Measurements from ENCODE around the gene USP32. TPM values are rescaled to one million over a fixed set of nuclear protein-coding genes. Genes with fewer than 3 reads are reported as not detected.

USP32 gene
- total and polyA plus RNA-seq, 2 donors (not counting 1 experiment from before 2014, with no cell fraction given): 7.7 to 48.8 TPM

GRCh38 chr17:60332574-60332973 is 59.4 kb downstream of the USP32 start:
- Histone ChIP-seq H3K27ac (ENCODE audit: low read length in 2 of 2) (no peak overlapping the region), H3K9me3 (ENCODE audit: control extremely low read depth in 1 of 3, control insufficient read depth in 2 of 3, insufficient read depth in 1 of 3, low read length in 2 of 3) (peaks cover 0 to 12% (median 6%) of the 10 kb centered on the region in 3 donors), H3K27me3 (replicated peaks in 1 of 4; ENCODE audit: control extremely low read depth in 1 of 4, control insufficient read depth in 3 of 4, insufficient read depth in 4 of 4, low read length in 3 of 4) (no peaks in the 10 kb centered on the region), H3K4me1 (ENCODE audit: control insufficient read depth in 2 of 2, insufficient read depth in 2 of 2, low read length in 2 of 2) (no peaks in the 10 kb centered on the region), H2AFZ (ENCODE audit: insufficient read depth, low read depth, low read length, poor library complexity, severe bottlenecking) (no peak overlapping the region), H4K20me1 (ENCODE audit: control insufficient read depth, insufficient read depth, low read length, poor library complexity, severe bottlenecking) (peaks cover 8% of the 10 kb centered on the region), H3K4me3 (ENCODE audit: control extremely low read depth in 1 of 5, extremely low read depth in 1 of 5, insufficient read depth in 1 of 5, low read depth in 2 of 5, low read length in 4 of 5) (no peak overlapping the region), H3K9ac (ENCODE audit: low read length) (no peak overlapping the region), H3K79me2 (ENCODE audit: control insufficient read depth, insufficient read depth, low read length) (peaks cover 34% of the 10 kb centered on the region), H3K4me2 (replicated peaks; ENCODE audit: low read depth, low read length, poor library complexity, severe bottlenecking) (no peak overlapping the region), H3K36me3 (replicated peaks in 1 of 2; ENCODE audit: control extremely low read depth in 1 of 2, control insufficient read depth in 1 of 2, extremely low read depth in 1 of 2, insufficient read depth in 2 of 2, low read length in 1 of 2) (peaks cover 3 to 9% of the 10 kb centered on the region in 2 experiments)
- ChIA-PET POLR2A (no interaction called here), CTCF (no interaction called here)
- H3K4me3 Mint-ChIP-seq: no peak overlapping the region
- DNase-seq (no peak), ATAC-seq (ENCODE audit: low read depth) (no peak)
- H3K9me3 Mint-ChIP-seq (ENCODE audit: insufficient read depth): no peaks in the 10 kb centered on the region
- intact Hi-C loops (cut with micrococcal nuclease): no loop called here
- no peak overlapping the region for H3K27ac Mint-ChIP-seq
- peaks cover 1% of the 10 kb centered on the region for H3K4me1 Mint-ChIP-seq
- H3K27me3 Mint-ChIP-seq: no peaks in the 10 kb centered on the region
- 100% methylated on average over 1 of the region's 2 CpGs for WGBS (ENCODE audit: insufficient coverage)
- TF ChIP-seq CTCF (IDR thresholded peaks at IDR 0.05) (no peak), EZH2 (IDR thresholded peaks at IDR 0.05; ENCODE audit: borderline replicate concordance, insufficient read depth, low read depth, low read length, poor library complexity, severe bottlenecking) (no peak)

- H4K20me1 ChIP-seq (ENCODE audit: control insufficient read depth, insufficient read depth, low read length, poor library complexity, severe bottlenecking): no peaks in the 10 kb centered on the region
- DNase-seq (no peak), ATAC-seq (ENCODE audit: low read depth) (no peak)
- no CpG with 5 or more reads among the region's 1 CpG for whole genome bisulfite sequencing (ENCODE audit: insufficient coverage)
- H3K9me3 ChIP-seq (ENCODE audit: control extremely low read depth in 1 of 3, control insufficient read depth in 2 of 3, insufficient read depth in 1 of 3, low read length in 2 of 3): peaks cover 0 to 12% (median 6%) of the 10 kb centered on the region in 3 donors
- no peaks in the 10 kb centered on the region for H3K4me1 ChIP-seq (ENCODE audit: control insufficient read depth in 2 of 2, insufficient read depth in 2 of 2, low read length in 2 of 2)
- Mint-ChIP-seq H3K27ac (no peak overlapping the region), H3K4me1 (peaks cover 3% of the 10 kb centered on the region), H3K27me3 (no peaks in the 10 kb centered on the region), H3K4me3 (no peak overlapping the region), H3K9me3 (ENCODE audit: insufficient read depth) (no peaks in the 10 kb centered on the region)
- H3K4me2 ChIP-seq (replicated peaks; ENCODE audit: low read depth, low read length, poor library complexity, severe bottlenecking): no peak overlapping the region
- H3K79me2 ChIP-seq (ENCODE audit: control insufficient read depth, insufficient read depth, low read length): peaks cover 34% of the 10 kb centered on the region
- TF ChIP-seq CTCF (IDR thresholded peaks at IDR 0.05) (no peak), EZH2 (IDR thresholded peaks at IDR 0.05; ENCODE audit: borderline replicate concordance, insufficient read depth, low read depth, low read length, poor library complexity, severe bottlenecking) (no peak)
- peaks cover 0 to 9% of the 10 kb centered on the region in 2 experiments for H3K36me3 ChIP-seq (replicated peaks in 1 of 2; ENCODE audit: control extremely low read depth in 1 of 2, control insufficient read depth in 1 of 2, extremely low read depth in 1 of 2, insufficient read depth in 2 of 2, low read length in 1 of 2)
- ChIA-PET POLR2A (no interaction called here), CTCF (interaction anchor here (0.7 to 1.0 kb wide), 2 partner anchors 9 to 104 kb away, joined by 3 to 5 read pairs; no protein-coding TSS in a partner anchor)
- no peak overlapping the region for H2AFZ ChIP-seq (ENCODE audit: insufficient read depth, low read depth, low read length, poor library complexity, severe bottlenecking)
- no peak overlapping the region for H3K27ac ChIP-seq (ENCODE audit: low read length in 2 of 2)
- intact Hi-C loops (cut with micrococcal nuclease): no loop called here
- H3K27me3 ChIP-seq (replicated peaks in 1 of 4; ENCODE audit: control extremely low read depth in 1 of 4, control insufficient read depth in 3 of 4, insufficient read depth in 4 of 4, low read length in 3 of 4): no peaks in the 10 kb centered on the region
- H3K9ac ChIP-seq (ENCODE audit: low read length): no peak overlapping the region
- no peak overlapping the region for H3K4me3 ChIP-seq (ENCODE audit: control extremely low read depth in 1 of 5, extremely low read depth in 1 of 5, insufficient read depth in 1 of 5, low read depth in 2 of 5, low read length in 4 of 5)
Measured at GRCh38 chr17:60330731-60331130, 61.2 kb downstream of the USP32 start.

Measured in B cell (primary cell).